Stimulated activated CD4-positive, alpha-beta T cell treated with anti-CD3 and anti-CD28 coated beads, TNF-alpha, amount 100 ng/mL, for 24 hours (primary cell): Measurements from ENCODE around the gene HSP90AB1.
A peak's percentile ranks its signal among the peaks of the same experiment; 100 is the strongest.

ENCODE experiments used
- DNase-seq, 3 experiments: peaks; one replicate each; pipeline ENCODE4 v3.0.0-alpha.2; 2020; ENCODE audit warnings: low read depth in 3 of 3

The HSP90AB1 gene

DNA sequence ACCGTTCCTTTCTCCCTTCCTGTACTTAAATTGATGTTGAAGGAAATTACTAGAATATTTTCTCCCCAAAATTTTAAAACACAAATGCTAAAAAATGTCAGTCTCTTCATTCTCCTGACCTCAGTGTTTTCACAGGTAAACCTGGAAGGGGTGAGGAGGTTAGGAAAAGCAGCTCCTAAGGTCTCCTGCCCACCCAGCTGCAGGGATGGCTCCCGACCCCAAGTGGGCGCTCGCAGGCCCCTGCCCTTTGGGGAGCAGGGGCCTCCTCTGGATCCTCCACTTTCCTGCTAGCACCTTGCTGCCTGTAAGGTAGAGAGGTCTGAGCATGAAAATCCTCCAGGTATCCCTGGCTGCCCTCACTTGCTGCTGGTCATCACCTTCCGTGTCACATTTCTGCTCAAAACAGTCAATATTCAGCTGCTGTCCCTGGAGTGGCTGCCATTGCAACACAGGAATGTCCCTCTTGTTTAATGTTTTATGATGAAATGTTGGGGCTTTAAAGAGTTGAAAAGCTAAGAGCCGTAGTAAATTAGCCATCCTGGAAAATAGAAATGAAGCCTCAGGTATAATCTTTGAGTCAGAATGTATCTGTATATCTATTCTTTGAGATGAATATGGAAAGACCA lies 10.9 kb upstream of the HSP90AB1 start:
- no peak for DNase-seq

DNA sequence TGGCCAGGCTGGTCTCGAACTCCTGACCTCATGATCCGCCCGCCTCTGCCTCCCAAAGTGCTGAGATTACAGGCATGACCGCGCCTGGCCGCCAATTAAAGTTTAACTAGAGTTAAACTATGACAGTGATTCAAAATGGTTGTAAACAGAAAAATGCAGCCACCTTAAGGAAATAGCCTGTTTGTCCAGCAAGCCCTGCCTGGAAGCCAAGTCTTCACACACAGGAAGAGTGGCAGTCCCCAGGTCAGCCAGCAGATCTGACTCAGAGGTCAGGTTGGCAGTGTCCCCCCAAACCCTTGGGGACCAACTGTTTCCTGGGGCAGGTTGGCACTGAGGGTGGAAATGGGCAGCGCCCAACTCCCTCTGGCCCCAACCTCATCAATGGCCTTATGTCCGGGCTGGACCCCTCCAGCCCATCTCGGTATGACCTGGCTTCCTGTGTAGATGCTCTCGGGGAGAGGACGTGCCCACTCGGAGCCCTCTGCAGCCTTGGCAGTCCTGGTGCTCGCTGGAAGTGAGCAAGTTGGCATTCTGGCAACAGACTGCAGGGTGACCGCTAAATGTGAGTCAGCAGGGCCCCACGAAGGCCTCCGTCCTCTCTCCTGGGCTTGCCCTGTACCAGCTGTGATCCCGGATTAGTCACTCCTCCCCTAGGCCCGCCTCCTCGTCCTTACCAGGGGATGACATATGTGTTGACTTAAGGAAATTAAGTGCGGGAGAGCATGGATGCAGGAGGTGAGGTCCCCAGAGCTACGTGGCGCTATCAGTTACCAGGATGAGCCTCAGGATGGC lies 9.7 kb upstream of the HSP90AB1 start:
- peak in 1 of 3 experiments; percentile 78 for DNase-seq

DNA sequence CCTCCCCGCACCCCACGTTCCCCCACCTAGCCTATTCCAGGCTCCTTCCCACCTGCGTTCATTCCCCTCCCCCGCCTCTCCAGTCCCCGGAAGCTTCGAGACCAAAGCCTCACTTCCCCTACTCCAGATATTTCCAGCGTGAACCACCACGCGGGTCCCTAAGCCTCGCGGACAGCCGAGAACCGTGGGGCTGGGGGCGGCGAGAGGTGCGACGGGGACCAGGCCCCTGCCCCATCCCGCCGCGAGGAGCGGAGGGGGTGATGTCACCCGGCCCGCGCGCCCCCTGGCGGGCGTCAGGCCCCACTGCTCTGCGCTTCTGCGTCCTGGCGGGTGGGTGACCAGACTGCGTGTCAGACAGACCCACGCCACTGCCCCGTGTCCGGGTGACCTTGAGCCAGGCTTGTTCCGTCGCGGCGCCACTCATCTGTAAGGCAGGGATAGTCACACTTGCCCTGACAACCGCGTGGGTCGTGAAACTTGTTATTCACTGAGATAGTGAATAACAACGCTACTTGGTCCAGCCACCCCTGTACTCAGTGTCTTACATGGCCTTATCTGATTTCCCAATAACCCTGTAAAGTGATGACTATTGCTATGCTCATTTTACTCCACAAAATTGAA lies 9.0 kb upstream of the HSP90AB1 start:
- DNase-seq, result peak; percentile 52 to 74 (median 68)

- no peak for DNase-seq
These were observed 8.1 kb upstream of the HSP90AB1 start for GRCh38 chr6:44238687-44239350.

DNA sequence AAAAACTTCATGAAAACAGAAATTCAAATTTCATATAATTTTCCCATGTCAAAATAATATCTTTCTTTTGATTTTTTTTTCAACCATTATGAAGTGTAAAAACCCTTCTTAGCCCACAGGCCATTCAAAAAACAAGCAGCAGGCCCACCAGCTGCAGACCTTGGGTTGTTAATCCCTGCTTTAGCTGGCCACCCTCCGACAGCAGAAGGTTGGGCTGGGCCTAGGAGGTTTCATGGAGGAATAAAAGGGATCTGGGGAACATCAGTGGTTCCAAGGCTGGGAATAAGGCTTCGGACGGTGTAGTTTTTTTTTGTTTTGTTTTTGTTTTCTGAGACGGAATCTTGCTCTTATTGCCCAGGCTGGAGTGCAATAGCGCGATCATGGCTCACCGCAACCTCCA lies 3.6 kb upstream of the HSP90AB1 start:
- no peak for DNase-seq

GRCh38 chr6:44245391-44245911 lies 1.4 kb upstream of the HSP90AB1 start:
- DNase-seq, result no peak

GRCh38 chr6:44245912-44246662 lies 814 bp upstream of the HSP90AB1 start:
- DNase-seq, result peak; percentile 74 to 89 (median 84)

DNA sequence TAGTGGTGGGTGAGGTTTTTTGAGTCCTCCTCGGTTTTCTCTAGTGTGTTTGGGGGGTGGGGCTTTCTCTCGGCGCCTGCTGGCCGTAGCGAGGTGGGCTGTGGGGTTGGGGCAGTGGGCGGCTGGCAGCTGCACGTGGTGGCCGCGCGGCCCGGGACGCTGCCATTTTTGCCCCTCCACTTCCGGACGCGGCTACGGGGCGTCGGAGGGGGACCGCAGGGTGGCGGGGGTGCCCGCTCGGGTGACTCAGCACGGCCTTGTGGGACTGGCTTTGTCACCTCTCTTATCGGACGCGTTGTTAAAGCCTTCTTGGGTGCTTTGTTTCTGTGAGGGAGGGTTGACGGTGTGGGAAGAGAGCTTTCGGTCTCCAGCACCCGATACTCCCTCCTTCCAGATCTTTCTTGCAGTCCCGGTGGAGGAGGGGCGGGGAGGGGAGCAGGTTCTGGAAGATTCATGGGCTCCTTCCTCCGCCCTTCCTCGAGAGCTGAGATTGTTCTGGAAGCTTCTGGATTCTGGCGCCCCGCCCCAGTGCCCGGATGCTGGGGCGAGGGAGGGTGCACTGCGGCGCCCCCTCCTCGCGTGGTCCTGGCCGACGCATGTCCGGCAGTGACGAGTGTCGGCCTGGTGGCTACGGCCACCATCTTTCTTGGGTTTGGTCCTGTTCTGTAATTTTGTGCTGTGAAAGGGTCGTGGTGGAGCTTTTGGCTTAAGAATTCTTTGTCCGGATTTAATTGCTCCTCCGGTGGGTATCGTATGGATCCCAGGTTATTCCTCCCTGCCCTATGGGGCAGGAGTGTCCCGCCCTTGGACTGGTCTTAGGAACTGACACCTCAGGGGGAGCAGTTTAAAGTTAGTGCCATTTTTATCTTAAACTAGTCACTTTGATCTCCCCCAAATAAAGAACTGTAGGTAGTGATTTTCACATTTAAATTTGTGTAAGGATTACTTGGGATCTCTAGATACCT lies 719 bp downstream of the HSP90AB1 start:
- peak; percentile 76 to 83 (median 80) for DNase-seq

GRCh38 chr6:44248579-44248978 lies 1.7 kb downstream of the HSP90AB1 start:
- DNase-seq, result no peak

DNA sequence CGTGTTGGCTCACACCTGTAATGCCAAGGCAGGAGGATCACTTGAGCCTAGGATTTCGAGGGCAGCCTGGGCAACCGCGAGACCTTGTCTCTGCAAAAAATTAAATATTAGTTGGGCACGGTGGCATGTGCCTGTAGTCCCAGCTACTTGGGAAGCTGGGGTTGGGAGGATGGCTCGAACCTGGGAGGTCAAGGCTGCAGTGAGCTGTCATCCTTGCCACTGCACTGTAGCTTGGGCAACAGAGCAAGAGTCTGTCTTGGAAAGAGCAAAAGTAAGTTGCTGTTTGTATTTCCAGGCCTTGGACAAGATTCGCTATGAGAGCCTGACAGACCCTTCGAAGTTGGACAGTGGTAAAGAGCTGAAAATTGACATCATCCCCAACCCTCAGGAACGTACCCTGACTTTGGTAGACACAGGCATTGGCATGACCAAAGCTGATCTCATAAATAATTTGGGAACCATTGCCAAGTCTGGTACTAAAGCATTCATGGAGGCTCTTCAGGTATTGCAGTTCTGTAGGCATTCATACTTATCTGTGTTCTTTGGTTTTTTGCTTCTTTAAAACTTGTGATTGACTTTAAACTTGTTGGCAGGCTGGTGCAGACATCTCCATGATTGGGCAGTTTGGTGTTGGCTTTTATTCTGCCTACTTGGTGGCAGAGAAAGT lies 2.3 kb downstream of the HSP90AB1 start:
- DNase-seq, result no peak

DNA sequence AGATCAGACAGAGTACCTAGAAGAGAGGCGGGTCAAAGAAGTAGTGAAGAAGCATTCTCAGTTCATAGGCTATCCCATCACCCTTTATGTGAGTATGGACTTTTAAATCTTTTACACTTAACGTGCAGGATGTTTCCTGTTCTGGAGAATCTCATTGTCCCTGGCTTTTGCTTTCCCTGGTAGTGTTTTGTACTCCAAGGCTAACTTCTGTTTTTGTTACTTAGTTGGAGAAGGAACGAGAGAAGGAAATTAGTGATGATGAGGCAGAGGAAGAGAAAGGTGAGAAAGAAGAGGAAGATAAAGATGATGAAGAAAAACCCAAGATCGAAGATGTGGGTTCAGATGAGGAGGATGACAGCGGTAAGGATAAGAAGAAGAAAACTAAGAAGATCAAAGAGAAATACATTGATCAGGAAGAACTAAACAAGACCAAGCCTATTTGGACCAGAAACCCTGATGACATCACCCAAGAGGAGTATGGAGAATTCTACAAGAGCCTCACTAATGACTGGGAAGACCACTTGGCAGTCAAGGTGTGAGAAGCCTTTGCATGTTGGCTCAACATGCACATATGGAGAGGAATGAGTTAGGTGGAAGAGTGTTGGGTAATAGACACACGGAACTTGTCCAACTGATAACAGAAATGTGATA lies 3.3 kb downstream of the HSP90AB1 start:
- DNase-seq, result no peak

DNA sequence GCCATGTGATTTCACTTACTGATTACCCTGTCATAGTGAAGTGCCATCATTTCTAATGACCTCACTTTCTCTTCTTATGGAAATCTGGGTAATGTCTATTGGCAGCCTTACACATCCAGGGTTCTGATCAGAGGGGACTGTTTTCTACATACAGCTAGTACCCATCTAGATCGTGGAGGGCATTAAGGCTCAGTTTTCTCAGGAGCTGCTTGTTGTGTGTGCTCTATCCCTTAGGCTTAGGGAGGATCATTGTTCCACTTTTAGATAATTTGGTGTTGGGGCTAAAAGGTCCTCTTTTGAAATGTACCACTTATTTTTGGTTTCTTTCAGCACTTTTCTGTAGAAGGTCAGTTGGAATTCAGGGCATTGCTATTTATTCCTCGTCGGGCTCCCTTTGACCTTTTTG lies 3.8 kb downstream of the HSP90AB1 start:
- no peak for DNase-seq

GRCh38 chr6:44251576-44252524 lies 4.9 kb downstream of the HSP90AB1 start:
- no peak for DNase-seq

GRCh38 chr6:44253307-44254101 lies 6.6 kb downstream of the HSP90AB1 start:
- peak in 2 of 3 experiments; percentile 44 to 50 for DNase-seq

- DNase-seq, result peak in 1 of 3 experiments; percentile 38
These were observed 7.5 kb downstream of the HSP90AB1 start for GRCh38 chr6:44254191-44255104.
